Liver (tissue), 3 donors: ENCODE results near the gene SH3RF3.

Experiments used
- GABPA ChIP-seq, 2 donors: IDR thresholded peaks in 1 of 2; conservative IDR thresholded peaks in 1 of 2; 2 replicates each; pipeline ENCODE4 v1.6.1; 2016; ENCODE audit warnings: antibody characterized with exemption in 2 of 2, mild to moderate bottlenecking in 1 of 2, moderate library complexity in 1 of 2
- JUND ChIP-seq, 2 donors: IDR thresholded peaks; 2 replicates each; pipeline ENCODE4 v1.6.1; 2016; ENCODE audit warnings: antibody characterized with exemption in 2 of 2
- RXRA ChIP-seq, 2 donors: IDR thresholded peaks; 2 replicates each; pipeline ENCODE4 v1.6.1; 2017 to 2018; ENCODE audit warnings: antibody characterized with exemption in 2 of 2, mild to moderate bottlenecking in 1 of 2
- SP1 ChIP-seq: IDR thresholded peaks from 2 replicates; pipeline ENCODE4 v1.6.1; 2018; ENCODE audit warnings: antibody characterized with exemption, mild to moderate bottlenecking
- TAF1 ChIP-seq: conservative IDR thresholded peaks from 2 replicates; pipeline ENCODE4 v1.6.1; 2016; ENCODE audit warnings: antibody characterized with exemption, mild to moderate bottlenecking
- YY1 ChIP-seq: IDR thresholded peaks from 2 replicates; pipeline ENCODE4 v1.6.1; 2016; ENCODE audit warnings: antibody characterized with exemption, mild to moderate bottlenecking
- TF ChIP-seq, protein P1 (sequence below): fragments of 150-350 bp; IDR thresholded peaks from 2 replicates; pipeline ENCODE4 v1.5.1; 2017; ENCODE audit warnings: improper control_type of control experiment, low read depth, low read length; ENCODE audit not compliant: missing input control
- TF ChIP-seq, protein P2 (sequence below): IDR thresholded peaks from 2 replicates; pipeline ENCODE4 v1.6.1; 2016; ENCODE audit warnings: antibody characterized with exemption, mild to moderate bottlenecking
- TF ChIP-seq, protein P3 (sequence below): IDR thresholded peaks from 2 replicates; pipeline ENCODE4 v1.6.1; 2016; ENCODE audit warnings: antibody characterized with exemption
- donor health status: healthy.
- donor health status: healthy.

DNA sequence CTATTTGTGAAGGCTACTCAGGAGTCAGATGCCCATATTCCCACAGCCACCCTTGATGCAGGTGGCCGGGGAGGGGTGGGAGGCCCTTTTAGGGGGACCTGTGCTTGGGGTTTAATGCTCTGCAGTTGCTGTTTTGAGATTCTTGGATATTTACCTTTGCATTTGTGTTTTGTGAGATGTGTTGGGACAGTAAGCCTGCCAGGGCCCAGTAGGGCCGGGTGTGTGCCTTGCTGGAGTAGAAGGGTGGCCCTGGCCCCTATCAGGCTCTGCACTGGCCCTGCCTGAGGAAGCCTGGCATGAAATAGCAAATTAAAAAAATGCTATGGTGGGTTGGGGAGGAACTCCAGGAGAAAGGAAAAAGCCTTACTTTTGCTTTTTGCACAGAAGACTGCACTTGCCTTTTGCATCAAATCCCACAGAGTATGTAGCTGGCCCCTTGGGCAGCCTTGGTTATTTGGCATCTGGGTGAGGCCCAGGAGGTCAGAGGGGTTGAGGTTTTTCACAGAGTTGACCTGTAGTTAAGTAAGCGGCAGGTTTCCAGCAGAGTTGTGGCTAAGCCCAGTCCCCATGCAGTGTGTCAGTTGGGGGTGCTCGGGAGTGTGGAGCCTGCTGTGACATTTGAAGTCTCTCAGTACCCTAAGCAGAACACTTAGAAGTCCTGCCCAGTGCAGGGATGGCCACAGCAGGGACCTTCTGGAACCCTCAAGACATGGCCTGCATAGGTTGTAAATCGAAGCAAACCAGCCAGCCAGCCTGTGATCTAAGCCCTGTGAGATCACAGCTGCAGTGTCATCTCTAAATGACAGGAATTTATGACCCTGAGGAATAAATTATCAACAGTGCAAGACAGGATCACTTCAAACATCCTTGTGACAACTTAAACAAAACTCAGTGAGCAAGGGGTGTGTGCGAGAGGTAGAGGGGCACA is 68.8 kb downstream of the SH3RF3 start:
- no peak for TF ChIP-seq YY1
- no peak for TF ChIP-seq SP1
- TF ChIP-seq, protein P1, sequence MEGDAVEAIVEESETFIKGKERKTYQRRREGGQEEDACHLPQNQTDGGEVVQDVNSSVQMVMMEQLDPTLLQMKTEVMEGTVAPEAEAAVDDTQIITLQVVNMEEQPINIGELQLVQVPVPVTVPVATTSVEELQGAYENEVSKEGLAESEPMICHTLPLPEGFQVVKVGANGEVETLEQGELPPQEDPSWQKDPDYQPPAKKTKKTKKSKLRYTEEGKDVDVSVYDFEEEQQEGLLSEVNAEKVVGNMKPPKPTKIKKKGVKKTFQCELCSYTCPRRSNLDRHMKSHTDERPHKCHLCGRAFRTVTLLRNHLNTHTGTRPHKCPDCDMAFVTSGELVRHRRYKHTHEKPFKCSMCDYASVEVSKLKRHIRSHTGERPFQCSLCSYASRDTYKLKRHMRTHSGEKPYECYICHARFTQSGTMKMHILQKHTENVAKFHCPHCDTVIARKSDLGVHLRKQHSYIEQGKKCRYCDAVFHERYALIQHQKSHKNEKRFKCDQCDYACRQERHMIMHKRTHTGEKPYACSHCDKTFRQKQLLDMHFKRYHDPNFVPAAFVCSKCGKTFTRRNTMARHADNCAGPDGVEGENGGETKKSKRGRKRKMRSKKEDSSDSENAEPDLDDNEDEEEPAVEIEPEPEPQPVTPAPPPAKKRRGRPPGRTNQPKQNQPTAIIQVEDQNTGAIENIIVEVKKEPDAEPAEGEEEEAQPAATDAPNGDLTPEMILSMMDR = no peak
- no peak for TF ChIP-seq RXRA (IDR thresholded peaks at IDR 0.05)
- TF ChIP-seq, protein P2, sequence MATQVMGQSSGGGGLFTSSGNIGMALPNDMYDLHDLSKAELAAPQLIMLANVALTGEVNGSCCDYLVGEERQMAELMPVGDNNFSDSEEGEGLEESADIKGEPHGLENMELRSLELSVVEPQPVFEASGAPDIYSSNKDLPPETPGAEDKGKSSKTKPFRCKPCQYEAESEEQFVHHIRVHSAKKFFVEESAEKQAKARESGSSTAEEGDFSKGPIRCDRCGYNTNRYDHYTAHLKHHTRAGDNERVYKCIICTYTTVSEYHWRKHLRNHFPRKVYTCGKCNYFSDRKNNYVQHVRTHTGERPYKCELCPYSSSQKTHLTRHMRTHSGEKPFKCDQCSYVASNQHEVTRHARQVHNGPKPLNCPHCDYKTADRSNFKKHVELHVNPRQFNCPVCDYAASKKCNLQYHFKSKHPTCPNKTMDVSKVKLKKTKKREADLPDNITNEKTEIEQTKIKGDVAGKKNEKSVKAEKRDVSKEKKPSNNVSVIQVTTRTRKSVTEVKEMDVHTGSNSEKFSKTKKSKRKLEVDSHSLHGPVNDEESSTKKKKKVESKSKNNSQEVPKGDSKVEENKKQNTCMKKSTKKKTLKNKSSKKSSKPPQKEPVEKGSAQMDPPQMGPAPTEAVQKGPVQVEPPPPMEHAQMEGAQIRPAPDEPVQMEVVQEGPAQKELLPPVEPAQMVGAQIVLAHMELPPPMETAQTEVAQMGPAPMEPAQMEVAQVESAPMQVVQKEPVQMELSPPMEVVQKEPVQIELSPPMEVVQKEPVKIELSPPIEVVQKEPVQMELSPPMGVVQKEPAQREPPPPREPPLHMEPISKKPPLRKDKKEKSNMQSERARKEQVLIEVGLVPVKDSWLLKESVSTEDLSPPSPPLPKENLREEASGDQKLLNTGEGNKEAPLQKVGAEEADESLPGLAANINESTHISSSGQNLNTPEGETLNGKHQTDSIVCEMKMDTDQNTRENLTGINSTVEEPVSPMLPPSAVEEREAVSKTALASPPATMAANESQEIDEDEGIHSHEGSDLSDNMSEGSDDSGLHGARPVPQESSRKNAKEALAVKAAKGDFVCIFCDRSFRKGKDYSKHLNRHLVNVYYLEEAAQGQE = no peak
- TF ChIP-seq GABPA (IDR thresholded peaks at IDR 0.05 in 1 of 2, conservative IDR thresholded peaks at IDR 0.05 in 1 of 2) = no peak
- no peak for TF ChIP-seq TAF1
- TF ChIP-seq, protein P3, sequence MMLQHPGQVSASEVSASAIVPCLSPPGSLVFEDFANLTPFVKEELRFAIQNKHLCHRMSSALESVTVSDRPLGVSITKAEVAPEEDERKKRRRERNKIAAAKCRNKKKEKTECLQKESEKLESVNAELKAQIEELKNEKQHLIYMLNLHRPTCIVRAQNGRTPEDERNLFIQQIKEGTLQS = no peak
- TF ChIP-seq JUND (IDR thresholded peaks at IDR 0.05) = no peak
